Epidermal melanocyte (primary cell): Measurements from ENCODE around the gene TMIE.

Experiments
- DNase-seq: peaks from one replicate; pipeline ENCODE4 v3.0.0; 2011; ENCODE audit warnings: low spot score; ENCODE audit not compliant: insufficient read length

The TMIE gene

GRCh38 chr3:46668591-46668990 lies 32.6 kb upstream of the TMIE start:
- DNase-seq: no peak

GRCh38 chr3:46669191-46669999 lies 31.8 kb upstream of the TMIE start:
- peak; percentile 2 for DNase-seq

GRCh38 chr3:46670000-46670890 lies 30.9 kb upstream of the TMIE start:
- DNase-seq: peak; percentile 6

- peak; percentile 9 for DNase-seq
Measured at GRCh38 chr3:46670891-46671427, 30.2 kb upstream of the TMIE start.

- no peak for DNase-seq
Measured at GRCh38 chr3:46671541-46672348, 29.4 kb upstream of the TMIE start.

GRCh38 chr3:46672349-46672695 lies 28.9 kb upstream of the TMIE start:
- no peak for DNase-seq

GRCh38 chr3:46673151-46674030 lies 27.8 kb upstream of the TMIE start:
- DNase-seq: no peak

- DNase-seq: no peak
Measured at GRCh38 chr3:46674031-46674845, 27.0 kb upstream of the TMIE start.

- no peak for DNase-seq
Measured at GRCh38 chr3:46675426-46675825, 25.8 kb upstream of the TMIE start.

GRCh38 chr3:46675843-46676567 lies 25.2 kb upstream of the TMIE start:
- DNase-seq: no peak

- DNase-seq: no peak
Measured at GRCh38 chr3:46676601-46677410, 24.4 kb upstream of the TMIE start.

- no peak for DNase-seq
Measured at GRCh38 chr3:46677411-46677726, 23.8 kb upstream of the TMIE start.

GRCh38 chr3:46678280-46678679 lies 22.9 kb upstream of the TMIE start:
- no peak for DNase-seq

- DNase-seq: no peak
Measured at GRCh38 chr3:46679681-46680080, 21.5 kb upstream of the TMIE start.

- DNase-seq: no peak
Measured at GRCh38 chr3:46680298-46680826, 20.8 kb upstream of the TMIE start.

- DNase-seq: no peak
Measured at GRCh38 chr3:46681387-46681786, 19.8 kb upstream of the TMIE start.

GRCh38 chr3:46681856-46682540 lies 19.2 kb upstream of the TMIE start:
- DNase-seq: no peak
